Esophagus squamous epithelium (tissue), 5 donors: ENCODE data around the gene SYNPO. TPM values are rescaled to one million over a fixed set of nuclear protein-coding genes. Genes with fewer than 3 reads are reported as not detected.

Experiments used
- DNase-seq: peaks from one replicate; lab custom pipeline; 2025; lab: John Stamatoyannopoulos, UW
- H3K27ac ChIP-seq, 4 donors: fragments of 200-600 bp; sonication (generic); one replicate each; pipeline ENCODE4 v1.5.1; 2016 to 2019; ENCODE audit warnings: mild to moderate bottlenecking in 1 of 4
- H3K27me3 ChIP-seq, 4 donors: fragments of 200-600 bp; sonication (generic); 1 replicate in 3 of 4; 2 replicates in 1 of 4; pipeline versions ENCODE4 v1.5.1 to v1.6.0; 2017 to 2021; ENCODE audit warnings: antibody characterized with exemption in 1 of 4
- H3K36me3 ChIP-seq, 3 donors: fragments of 200-600 bp; sonication (generic); one replicate each; pipeline ENCODE4 v1.5.1; 2016 to 2019
- H3K4me1 ChIP-seq, 3 donors: fragments of 200-600 bp; sonication (generic); one replicate each; pipeline ENCODE4 v1.5.1; 2017 to 2019
- H3K4me3 ChIP-seq, 4 donors: fragments of 200-600 bp; sonication (generic); 1 replicate in 3 of 4; 2 replicates in 1 of 4; pipeline ENCODE4 v1.5.1; 2016 to 2019; ENCODE audit warnings: mild to moderate bottlenecking in 2 of 4, moderate library complexity in 1 of 4
- H3K9me3 ChIP-seq, 3 donors: fragments of 200-600 bp; sonication (generic); one replicate each; pipeline ENCODE4 v1.5.1; 2016 to 2019
- POLR2A ChIP-seq, 4 donors: fragments of 450-650 bp; IDR thresholded peaks; one replicate each; pipeline ENCODE4 v1.6.1; 2017; ENCODE audit warnings: antibody characterized with exemption in 4 of 4, mild to moderate bottlenecking in 4 of 4, moderate library complexity in 3 of 4
- WGBS, 2 donors: methylation state at CpG; one replicate each; pipeline ENCODE4 v1.1.5; 2018; 5-methylcytosine and 5-hydroxymethylcytosine counted together
- intact Hi-C: fragments of 100-400 bp; cut with DNase I; formaldehyde crosslinking; loops from one replicate; pipeline ENCODE4 v1.15.0; 2022
- total RNA-seq, 4 donors: library from RNA; depleted of rRNA; stranded (reverse); fragments of >200 nt; gene quantifications; one replicate each; pipeline ENCODE4 v1.1.0, GENCODE V29; 2016
- TF ChIP-seq, protein P1 (sequence below), 6 experiments: fragments of 450-650 bp in 4 of 6; fragments of 200-600 bp in 2 of 6; sonication (generic) in 2 of 6; IDR thresholded peaks; one replicate each; pipeline ENCODE4 v1.5.1; 2016 to 2019; ENCODE audit warnings: antibody characterized with exemption in 6 of 6, mild to moderate bottlenecking in 4 of 6, moderate library complexity in 4 of 6
- donor health status: DM: yes; HTN: yes; CAD: no.

The SYNPO gene
- total RNA-seq, 4 donors from 2014 or later, result 2.5 to 8.8 (median 5.6) TPM

DNA sequence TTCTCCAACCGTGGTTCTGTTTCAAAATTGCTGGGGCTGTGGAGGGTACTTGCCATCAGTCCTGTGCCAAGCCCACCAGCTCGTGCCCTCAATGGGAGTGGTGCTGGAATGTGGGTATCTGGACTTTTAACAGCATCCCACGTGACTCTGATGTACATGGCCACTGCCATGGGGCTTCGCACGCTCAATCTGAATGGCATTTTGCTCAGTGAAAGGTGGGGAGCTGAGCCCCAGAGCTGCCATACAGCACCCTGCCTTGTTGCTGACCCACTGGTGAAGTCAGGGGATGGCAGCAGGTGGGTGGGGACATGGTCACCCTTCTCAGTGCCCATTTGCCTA lies 16.6 kb upstream of the SYNPO start:
- no peak for TF ChIP-seq POLR2A (IDR thresholded peaks at IDR 0.05)
- TF ChIP-seq, protein P1, sequence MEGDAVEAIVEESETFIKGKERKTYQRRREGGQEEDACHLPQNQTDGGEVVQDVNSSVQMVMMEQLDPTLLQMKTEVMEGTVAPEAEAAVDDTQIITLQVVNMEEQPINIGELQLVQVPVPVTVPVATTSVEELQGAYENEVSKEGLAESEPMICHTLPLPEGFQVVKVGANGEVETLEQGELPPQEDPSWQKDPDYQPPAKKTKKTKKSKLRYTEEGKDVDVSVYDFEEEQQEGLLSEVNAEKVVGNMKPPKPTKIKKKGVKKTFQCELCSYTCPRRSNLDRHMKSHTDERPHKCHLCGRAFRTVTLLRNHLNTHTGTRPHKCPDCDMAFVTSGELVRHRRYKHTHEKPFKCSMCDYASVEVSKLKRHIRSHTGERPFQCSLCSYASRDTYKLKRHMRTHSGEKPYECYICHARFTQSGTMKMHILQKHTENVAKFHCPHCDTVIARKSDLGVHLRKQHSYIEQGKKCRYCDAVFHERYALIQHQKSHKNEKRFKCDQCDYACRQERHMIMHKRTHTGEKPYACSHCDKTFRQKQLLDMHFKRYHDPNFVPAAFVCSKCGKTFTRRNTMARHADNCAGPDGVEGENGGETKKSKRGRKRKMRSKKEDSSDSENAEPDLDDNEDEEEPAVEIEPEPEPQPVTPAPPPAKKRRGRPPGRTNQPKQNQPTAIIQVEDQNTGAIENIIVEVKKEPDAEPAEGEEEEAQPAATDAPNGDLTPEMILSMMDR (IDR thresholded peaks at IDR 0.05), result no peak
- Histone ChIP-seq H3K27me3 (peaks cover 0 to 7% (median 0%) of the 10 kb centered on the region in 4 donors), H3K27ac (peak overlapping the region in 3 of 4 donors; percentile 54 to 96 (median 91)), H3K9me3 (no peaks in the 10 kb centered on the region), H3K36me3 (no peaks in the 10 kb centered on the region), H3K4me1 (peaks cover 11 to 75% (median 57%) of the 10 kb centered on the region in 3 donors), H3K4me3 (no peak overlapping the region)
- WGBS, 2 donors, result 50 to 71% methylated on average over 1 to 3 of the region's 5 CpGs
- no peak for DNase-seq
- intact Hi-C loops, result no loop called here

DNA sequence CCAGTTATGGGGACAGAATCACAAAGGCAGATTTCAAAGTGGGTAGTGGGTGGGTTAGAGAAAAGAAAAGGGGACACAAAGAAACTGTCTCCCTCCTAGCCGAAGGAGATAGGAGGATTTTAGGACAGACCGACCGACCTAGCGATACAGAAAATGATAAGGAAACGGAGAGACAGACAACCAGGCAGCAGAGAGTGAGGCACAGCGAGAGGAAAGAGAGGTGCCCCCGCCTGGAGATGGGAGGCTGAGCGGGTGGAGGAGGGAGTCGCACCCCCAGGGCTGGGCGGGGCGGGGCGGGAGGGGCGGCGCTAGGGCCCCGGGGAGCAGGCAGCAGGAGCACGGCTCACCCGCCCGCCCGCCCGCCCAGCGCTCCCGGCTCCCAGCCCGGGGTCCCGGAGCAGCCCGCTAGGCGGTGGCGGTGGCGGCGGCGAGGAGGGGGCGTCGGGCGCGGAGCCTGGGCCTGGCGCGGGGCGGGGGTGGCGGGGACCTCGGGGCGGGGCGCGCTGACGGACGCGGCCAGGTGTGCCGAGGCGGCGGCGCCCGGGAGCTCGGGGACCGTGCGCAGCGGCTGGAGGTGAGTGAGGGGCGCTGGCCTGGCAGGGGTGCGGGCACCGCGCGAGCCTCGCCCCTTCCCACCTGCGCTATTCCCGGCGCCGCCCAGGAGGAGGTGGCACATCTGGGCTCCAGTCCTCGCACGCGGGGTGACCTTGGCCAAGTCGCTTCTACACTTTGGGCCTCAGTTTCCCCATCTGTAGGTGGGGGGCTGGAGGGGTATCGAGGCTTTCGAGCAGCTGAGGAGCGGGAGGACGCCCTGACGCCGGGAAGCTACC lies 15.9 kb upstream of the SYNPO start:
- intact Hi-C loops, result no loop called here
- Histone ChIP-seq H3K27me3 (peaks cover 0 to 7% (median 0%) of the 10 kb centered on the region in 4 donors), H3K27ac (peak overlapping the region; percentile 76 to 96 (median 85)), H3K36me3 (no peaks in the 10 kb centered on the region), H3K4me3 (peak overlapping the region; percentile 40 to 87 (median 64)), H3K4me1 (peaks cover 11 to 75% (median 56%) of the 10 kb centered on the region in 3 donors), H3K9me3 (no peaks in the 10 kb centered on the region)
- DNase-seq, result no peak
- WGBS, 2 donors, result 12 to 27% methylated on average over 8 of the region's 74 CpGs
- TF ChIP-seq, protein P1 (IDR thresholded peaks at IDR 0.05), result no peak
- no peak for TF ChIP-seq POLR2A (IDR thresholded peaks at IDR 0.05)

DNA sequence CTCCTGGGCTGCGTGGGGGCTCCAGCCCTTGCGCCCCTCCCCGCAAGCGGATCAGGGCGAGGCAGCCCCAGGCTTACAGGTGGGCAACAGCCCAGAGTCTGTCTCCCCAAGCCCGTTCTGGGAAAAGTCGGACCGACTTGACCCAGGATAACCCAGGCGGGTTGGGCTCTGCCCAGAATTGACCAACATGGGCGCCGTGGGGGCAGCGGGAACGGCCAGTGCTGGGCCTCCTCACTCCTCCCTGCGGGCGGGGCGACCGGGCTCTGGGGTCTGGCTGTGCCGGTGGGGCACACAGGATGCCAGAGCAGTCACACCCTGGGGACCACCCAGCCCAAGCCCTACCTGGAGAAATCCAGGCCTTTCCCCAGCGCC lies 15.3 kb upstream of the SYNPO start:
- intact Hi-C loops, result no loop called here
- Histone ChIP-seq H3K4me3 (peak overlapping the region; percentile 40 to 87 (median 64)), H3K9me3 (no peaks in the 10 kb centered on the region), H3K27me3 (peaks cover 0 to 7% (median 0%) of the 10 kb centered on the region in 4 donors), H3K27ac (peak overlapping the region; percentile 76 to 96 (median 85)), H3K36me3 (no peaks in the 10 kb centered on the region), H3K4me1 (peaks cover 11 to 74% (median 54%) of the 10 kb centered on the region in 3 donors)
- 3% methylated on average over 6 of the region's 19 CpGs; no CpG with 5 or more reads in 1 of the 2 donors for WGBS, 2 donors
- no peak for TF ChIP-seq POLR2A (IDR thresholded peaks at IDR 0.05)
- TF ChIP-seq, protein P1 (IDR thresholded peaks at IDR 0.05), result no peak
- no peak for DNase-seq

GRCh38 chr5:150625831-150626746 lies 14.4 kb upstream of the SYNPO start:
- peak overlapping the region; percentile 76 to 96 (median 85) for H3K27ac ChIP-seq
- no peaks in the 10 kb centered on the region for H3K9me3 ChIP-seq
- H3K4me3 ChIP-seq, result peak overlapping the region; percentile 40 to 87 (median 64)
- TF ChIP-seq POLR2A (IDR thresholded peaks at IDR 0.05), result no peak
- TF ChIP-seq, protein P1 (IDR thresholded peaks at IDR 0.05), result no peak
- H3K36me3 ChIP-seq, result no peaks in the 10 kb centered on the region
- intact Hi-C loops, result no loop called here
- peaks cover 11 to 83% (median 62%) of the 10 kb centered on the region in 3 donors for H3K4me1 ChIP-seq
- DNase-seq, result no peak
- H3K27me3 ChIP-seq, result peaks cover 0 to 7% (median 0%) of the 10 kb centered on the region in 4 donors
- WGBS, 2 donors, result 25 to 79% methylated on average over 4 to 8 of the region's 10 CpGs
